Skeletal muscle satellite cell (primary cell): ENCODE results near the gene TOB2. TPM values are rescaled to one million over a fixed set of nuclear protein-coding genes. Genes with fewer than 3 reads are reported as not detected.

ENCODE experiments used
- H3K27me3 ChIP-seq: 2 replicates; pipeline ENCODE4 v1.7.0; 2013; ENCODE audit warnings: low read length; ENCODE audit not compliant: control insufficient read depth, insufficient read depth
- H3K36me3 ChIP-seq: 2 replicates; pipeline ENCODE4 v1.7.0; 2013; ENCODE audit warnings: mild to moderate bottlenecking, control low read depth, low read length; ENCODE audit not compliant: insufficient read depth
- H3K4me1 ChIP-seq: 2 replicates; pipeline ENCODE4 v1.7.0; 2013; ENCODE audit warnings: low read length; ENCODE audit not compliant: control insufficient read depth, insufficient read depth
- H3K4me2 ChIP-seq: 2 replicates; pipeline ENCODE4 v1.7.0; 2013; ENCODE audit warnings: mild to moderate bottlenecking, low read length
- H3K4me3 ChIP-seq: 2 replicates; pipeline ENCODE4 v1.7.0; 2013; ENCODE audit warnings: low read length
- H3K9ac ChIP-seq: 2 replicates; pipeline ENCODE4 v1.7.0; 2013; ENCODE audit warnings: mild to moderate bottlenecking, low read depth, low read length, moderate library complexity
- H3K9me3 ChIP-seq: replicated peaks from 2 replicates; pipeline ENCODE4 v1.7.0; 2013; ENCODE audit warnings: mild to moderate bottlenecking, control low read depth, low read length
- total RNA-seq: library from RNA; depleted of rRNA; stranded (reverse); fragments of >200 nt; gene quantifications from 2 replicates; pipeline ENCODE4 v1.2.3, GENCODE V29; 2012; rRNA removed

TOB2 gene, protein sequence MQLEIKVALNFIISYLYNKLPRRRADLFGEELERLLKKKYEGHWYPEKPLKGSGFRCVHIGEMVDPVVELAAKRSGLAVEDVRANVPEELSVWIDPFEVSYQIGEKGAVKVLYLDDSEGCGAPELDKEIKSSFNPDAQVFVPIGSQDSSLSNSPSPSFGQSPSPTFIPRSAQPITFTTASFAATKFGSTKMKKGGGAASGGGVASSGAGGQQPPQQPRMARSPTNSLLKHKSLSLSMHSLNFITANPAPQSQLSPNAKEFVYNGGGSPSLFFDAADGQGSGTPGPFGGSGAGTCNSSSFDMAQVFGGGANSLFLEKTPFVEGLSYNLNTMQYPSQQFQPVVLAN
- 27.6 and 28.6 TPM in 2 replicates for total RNA-seq

DNA sequence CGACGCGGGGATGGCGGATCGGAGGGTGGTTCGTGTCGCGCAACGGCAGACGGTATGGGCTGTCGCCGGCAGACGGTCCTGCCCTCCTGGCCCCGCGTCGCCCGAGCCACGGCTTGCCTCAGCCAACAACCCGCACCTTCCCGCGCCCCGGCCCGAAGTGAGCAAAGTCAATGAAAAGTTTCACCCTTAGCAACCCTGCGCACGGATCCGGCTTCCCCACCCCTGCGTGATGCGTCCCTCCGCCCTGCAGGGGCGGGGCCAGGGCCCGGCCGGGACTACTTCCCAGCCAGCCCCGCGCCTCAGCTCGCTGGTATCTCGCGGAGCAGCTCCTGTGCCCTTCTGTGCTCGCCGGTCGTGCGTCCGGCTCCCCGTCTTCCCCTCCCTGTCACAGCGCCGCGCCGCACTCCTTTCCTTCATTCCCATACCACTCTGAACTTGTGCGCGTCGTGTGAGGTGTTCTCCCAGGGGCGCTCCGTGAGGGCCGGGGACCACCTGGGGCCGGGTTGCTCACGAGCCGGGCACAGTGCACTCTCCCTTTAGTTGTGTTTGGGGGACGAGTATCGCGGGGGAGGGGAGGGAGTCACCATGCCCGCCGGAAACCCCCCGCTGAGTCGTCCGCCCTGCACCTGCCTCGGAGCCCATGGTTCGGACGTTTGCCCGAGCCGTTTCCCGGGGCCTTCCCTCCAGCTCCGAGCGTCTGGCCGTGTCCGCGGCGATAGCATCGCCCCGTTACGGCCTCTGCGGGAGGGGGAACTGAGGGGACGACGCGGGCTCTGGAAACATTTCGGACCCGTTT is at the start of gene TOB2:
TOB2 (minus strand) TSS at position 163 of the 796 bp plus-strand sequence. CDS start 9,456 bp downstream, outside the sequence.
- Histone ChIP-seq H3K27me3 (no peaks in the 10 kb centered on the region), H3K4me1 (peaks cover 11% of the 10 kb centered on the region), H3K9me3 (no peaks in the 10 kb centered on the region), H3K4me3 (peak within 1 kb of the TSS; percentile 94), H3K4me2 (peak within 1 kb of the TSS; percentile 99), H3K36me3 (peaks cover 18% of the 10 kb centered on the region), H3K9ac (peak within 1 kb of the TSS; percentile 91)

DNA sequence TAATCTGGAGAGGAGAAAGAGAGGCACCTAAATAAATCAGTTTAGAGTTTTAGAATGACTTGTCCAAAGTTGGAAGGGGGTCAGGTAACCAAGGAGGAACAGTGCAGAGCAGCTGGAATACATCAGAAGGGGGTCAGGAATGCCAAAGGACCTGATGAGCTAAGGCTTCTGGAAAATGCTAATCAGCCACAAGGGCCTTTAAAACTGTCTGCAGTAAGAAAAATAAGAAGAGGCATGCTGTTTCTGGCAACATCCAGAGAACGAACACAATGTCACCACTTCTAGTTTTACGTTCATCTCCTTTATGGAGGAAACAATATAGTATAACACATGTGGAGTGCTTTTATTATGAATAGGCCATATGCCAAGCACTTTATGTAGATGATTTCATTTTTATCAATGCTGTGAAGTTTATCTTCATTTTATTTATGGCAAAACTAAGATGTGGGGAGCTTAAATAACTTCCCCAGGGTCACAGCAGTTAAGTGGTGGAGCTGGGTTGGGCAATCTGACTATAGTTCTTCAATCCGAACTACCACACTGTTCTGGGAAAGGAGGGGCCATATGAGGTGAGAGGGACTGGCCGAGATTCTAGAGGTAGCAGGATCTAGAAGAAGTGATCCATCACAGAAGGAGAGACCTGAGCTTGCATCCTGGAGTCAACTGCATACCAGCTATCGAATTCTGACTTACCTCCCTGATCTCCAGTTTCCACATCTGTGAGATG is 44.9 kb upstream of the TOB2 start:
- Histone ChIP-seq H3K9me3 (no peaks in the 10 kb centered on the region), H3K36me3 (no peaks in the 10 kb centered on the region), H3K4me1 (no peaks in the 10 kb centered on the region), H3K27me3 (no peaks in the 10 kb centered on the region), H3K4me3 (no peak overlapping the region), H3K4me2 (no peak overlapping the region), H3K9ac (no peak overlapping the region)

DNA sequence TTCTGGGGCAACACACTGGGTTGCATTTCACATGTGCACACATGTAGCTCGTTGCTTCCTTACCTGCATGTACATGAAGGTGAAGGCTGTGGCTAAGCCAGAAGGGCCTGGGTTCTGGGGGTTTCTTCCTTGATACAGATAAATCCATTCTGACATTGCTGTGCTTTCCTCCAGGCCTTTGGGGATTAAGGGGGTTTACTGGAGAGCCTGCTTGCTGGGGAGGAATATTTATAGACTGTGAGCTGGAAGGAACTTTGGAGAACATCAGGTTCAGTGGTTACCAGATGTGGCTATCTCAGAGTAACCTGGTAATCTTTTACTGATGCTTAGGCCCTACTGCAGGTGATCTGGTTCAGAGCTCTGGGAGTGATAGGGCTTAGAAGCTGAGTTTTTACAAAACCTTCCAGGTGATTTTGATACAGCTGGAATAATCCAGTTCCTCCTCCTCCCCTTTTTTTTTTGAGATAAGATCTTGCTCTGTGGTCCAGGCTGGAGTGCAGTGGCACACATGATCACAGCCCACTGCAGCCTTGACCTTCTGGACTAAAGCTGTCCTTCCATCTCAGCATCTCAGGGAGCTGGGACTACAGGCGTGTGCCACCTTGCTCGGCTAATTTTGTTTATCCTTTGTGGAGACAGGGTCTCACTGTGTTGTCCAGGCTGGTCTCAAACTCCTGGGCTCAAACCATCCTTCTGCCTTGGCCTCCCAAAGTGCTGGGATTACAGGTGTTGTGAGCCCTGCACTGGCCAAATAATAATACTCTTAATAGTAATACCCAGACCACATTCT is 42.2 kb upstream of the TOB2 start:
- Histone ChIP-seq H3K9ac (no peak overlapping the region), H3K4me3 (no peak overlapping the region), H3K36me3 (no peaks in the 10 kb centered on the region), H3K27me3 (no peaks in the 10 kb centered on the region), H3K4me1 (no peaks in the 10 kb centered on the region), H3K4me2 (no peak overlapping the region), H3K9me3 (no peaks in the 10 kb centered on the region)

DNA sequence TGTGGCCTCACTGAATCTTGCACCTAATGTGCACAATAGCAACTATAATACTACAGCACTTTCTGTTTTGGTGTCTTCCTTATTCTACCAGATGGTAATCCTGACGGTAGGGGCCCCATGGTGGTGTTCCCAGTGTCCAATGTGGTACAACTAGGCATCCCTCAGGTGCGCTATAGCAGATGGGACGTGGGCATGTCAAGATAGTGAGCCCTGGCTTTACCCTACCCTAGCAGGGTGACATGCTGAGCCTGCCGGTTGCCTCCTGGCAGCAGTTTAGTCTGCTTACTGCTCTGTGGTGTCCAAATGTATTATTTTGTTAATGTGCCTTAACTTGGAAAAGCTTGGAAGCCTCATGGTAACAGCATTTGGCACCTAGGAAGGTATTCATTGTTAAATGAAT is 41.5 kb upstream of the TOB2 start:
- Histone ChIP-seq H3K9ac (no peak overlapping the region), H3K27me3 (no peaks in the 10 kb centered on the region), H3K4me2 (no peak overlapping the region), H3K4me3 (no peak overlapping the region), H3K9me3 (no peaks in the 10 kb centered on the region), H3K36me3 (no peaks in the 10 kb centered on the region), H3K4me1 (no peaks in the 10 kb centered on the region)

DNA sequence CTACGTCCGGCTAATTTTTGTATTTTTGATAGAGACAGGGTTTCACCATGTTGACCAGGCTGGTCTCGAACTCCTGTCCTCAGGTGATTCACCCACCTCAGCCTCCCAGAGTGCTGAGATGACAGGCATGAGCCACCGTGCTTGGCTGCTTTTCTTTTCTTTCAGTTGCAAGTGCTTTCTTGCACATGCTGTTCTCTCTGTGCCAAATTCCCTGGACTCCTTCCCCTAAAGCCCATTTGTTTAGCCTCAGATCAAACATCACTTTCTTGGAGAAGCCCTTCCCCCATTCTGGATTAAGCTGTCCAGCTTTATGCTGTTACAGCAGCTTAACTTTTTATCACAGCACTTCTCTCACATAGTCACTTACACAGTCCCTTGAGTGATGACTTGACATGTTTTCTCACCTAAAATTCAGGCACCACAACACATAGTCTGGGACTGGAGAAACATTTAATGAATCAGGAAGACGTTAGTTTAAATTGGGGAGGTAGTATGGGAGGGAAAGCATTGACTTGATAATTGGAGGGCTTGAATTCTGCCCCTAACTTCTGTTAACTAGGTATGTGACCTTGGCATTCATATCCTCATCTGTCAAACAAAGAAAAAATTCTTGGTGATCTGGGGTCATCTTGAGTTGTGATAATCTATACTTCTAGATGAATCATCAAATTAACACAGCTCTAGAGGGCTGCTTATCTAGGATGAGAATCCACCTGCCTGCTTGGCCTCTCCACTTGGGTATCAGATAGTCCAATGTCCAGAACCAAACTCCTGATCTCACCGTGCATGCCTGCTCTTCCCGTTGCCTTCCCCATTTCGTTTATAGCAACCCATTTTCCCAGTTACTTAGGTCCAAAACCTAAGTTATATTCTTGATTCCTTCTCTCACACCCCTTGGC is 40.7 kb upstream of the TOB2 start:
- H3K9me3 ChIP-seq, result no peaks in the 10 kb centered on the region
- H3K9ac ChIP-seq, result no peak overlapping the region
- H3K4me3 ChIP-seq, result no peak overlapping the region
- no peaks in the 10 kb centered on the region for H3K36me3 ChIP-seq
- H3K27me3 ChIP-seq, result no peaks in the 10 kb centered on the region
- H3K4me1 ChIP-seq, result peaks cover 8% of the 10 kb centered on the region
- H3K4me2 ChIP-seq, result no peak overlapping the region

DNA sequence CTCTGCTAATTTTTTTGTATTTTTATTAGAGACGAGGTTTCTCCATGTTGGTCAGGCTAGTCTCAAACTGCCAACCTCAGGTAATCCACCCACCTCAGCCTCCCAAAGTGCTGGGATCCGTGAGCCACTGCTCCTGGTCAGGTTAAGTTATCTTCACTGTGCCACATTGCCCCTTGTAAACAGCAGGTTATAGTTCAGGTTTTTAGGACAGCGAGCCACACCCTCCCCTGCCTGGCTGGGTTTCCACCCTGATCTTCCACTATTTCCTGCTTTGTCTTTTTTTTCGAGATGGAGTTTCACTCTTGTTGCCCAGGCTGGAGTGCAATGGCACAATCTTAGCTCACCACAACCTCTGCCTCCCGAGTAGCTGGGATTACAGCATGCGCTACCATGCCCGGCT is 38.4 kb upstream of the TOB2 start:
- H3K27me3 ChIP-seq, result no peaks in the 10 kb centered on the region
- no peaks in the 10 kb centered on the region for H3K36me3 ChIP-seq
- no peak overlapping the region for H3K4me2 ChIP-seq
- H3K9me3 ChIP-seq, result no peaks in the 10 kb centered on the region
- H3K4me1 ChIP-seq, result peaks cover 30% of the 10 kb centered on the region
- no peak overlapping the region for H3K9ac ChIP-seq
- H3K4me3 ChIP-seq, result no peak overlapping the region

DNA sequence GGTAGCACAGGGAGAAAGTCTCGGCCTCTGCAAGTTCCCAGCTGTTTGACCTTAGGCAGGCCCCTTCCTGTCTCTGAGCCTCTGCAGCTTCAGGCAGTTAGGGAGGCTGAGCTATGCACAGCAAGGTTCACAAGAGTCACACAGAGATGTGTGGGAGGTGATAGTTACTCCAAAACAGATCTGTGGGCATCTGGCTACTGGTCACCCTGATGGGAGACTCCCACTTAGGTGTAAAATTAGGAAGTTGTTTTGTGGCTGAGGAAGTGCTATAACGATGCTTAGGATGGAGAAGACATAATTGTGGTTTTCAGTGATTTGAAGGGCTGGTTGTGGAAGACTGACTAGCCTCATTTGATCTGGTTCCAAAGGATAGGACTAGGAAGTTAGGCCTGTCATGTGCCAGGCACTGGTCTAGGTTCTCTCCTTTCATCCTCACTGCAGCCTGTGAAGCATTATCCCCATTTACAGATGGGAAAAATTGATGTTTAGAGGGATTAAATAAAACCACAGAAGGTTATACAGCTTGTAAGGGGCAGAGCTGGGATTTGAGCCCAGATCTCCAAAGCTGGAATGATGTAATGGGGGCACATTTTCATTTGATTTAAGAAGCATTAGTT is 35.8 kb upstream of the TOB2 start:
- Histone ChIP-seq H3K36me3 (no peaks in the 10 kb centered on the region), H3K4me1 (peaks cover 47% of the 10 kb centered on the region), H3K9me3 (no peaks in the 10 kb centered on the region), H3K9ac (peak overlapping the region; percentile 19), H3K4me3 (no peak overlapping the region), H3K27me3 (no peaks in the 10 kb centered on the region), H3K4me2 (no peak overlapping the region)

DNA sequence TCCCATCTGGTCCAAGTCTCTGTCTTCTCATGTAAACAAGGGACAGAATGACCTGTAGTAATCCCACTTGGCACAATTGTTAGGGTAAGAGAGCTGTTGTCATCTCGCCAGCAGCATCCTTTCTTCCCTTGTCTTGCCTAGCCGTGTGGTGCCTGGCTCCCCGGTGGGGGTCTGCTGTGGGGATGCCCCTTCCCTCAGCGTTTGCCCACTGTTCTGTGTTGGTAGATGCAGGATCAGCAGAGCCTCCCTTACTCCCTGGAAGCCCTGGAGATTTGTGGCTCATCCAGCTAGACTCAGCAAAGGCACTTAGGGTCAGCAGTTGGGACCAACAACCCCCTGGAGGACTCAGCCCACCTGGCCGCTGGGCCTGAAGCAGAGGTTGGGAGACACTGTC is 35.3 kb upstream of the TOB2 start:
- H3K36me3 ChIP-seq, result no peaks in the 10 kb centered on the region
- no peaks in the 10 kb centered on the region for H3K27me3 ChIP-seq
- peaks cover 47% of the 10 kb centered on the region for H3K4me1 ChIP-seq
- no peak overlapping the region for H3K4me2 ChIP-seq
- H3K4me3 ChIP-seq, result no peak overlapping the region
- H3K9me3 ChIP-seq, result no peaks in the 10 kb centered on the region
- peak overlapping the region; percentile 2 for H3K9ac ChIP-seq

DNA sequence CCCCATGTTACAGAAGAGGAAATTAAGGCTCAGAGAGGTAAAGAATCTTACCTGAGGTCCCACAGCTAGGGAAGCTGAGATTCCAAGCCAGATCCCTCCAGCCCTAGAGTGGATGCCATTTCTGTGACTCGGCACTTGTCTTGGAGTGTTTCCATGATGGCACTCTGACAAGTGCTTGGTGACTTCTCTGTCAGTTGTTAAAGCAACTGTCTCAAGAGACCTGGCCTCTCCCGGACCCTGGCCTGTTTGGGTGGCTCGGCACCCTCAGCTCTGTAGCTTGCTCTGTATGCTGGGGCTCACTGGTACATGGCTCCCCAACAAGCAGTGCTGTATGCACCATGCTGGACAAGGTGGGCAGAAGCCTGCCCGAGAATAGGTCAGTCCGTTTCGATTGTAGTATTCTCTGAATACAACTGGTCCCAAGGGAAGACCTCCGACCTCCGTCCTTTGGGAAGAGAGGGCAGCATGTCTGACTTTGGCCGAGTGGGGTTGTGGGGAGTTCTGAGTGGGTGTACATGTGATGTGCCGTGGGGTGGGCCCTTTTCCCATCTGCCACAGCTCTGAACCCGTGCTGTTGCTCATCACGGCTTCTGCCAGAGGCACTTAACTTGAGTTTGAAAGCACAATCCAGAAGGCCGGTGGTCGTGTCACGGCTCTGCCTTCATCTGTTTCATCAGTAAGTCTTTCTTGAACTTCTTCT is 34.7 kb upstream of the TOB2 start:
- H3K27me3 ChIP-seq, result no peaks in the 10 kb centered on the region
- no peak overlapping the region for H3K9ac ChIP-seq
- H3K4me1 ChIP-seq, result peaks cover 47% of the 10 kb centered on the region
- H3K4me3 ChIP-seq, result no peak overlapping the region
- H3K9me3 ChIP-seq, result no peaks in the 10 kb centered on the region
- no peaks in the 10 kb centered on the region for H3K36me3 ChIP-seq
- peak overlapping the region; percentile 34 for H3K4me2 ChIP-seq

DNA sequence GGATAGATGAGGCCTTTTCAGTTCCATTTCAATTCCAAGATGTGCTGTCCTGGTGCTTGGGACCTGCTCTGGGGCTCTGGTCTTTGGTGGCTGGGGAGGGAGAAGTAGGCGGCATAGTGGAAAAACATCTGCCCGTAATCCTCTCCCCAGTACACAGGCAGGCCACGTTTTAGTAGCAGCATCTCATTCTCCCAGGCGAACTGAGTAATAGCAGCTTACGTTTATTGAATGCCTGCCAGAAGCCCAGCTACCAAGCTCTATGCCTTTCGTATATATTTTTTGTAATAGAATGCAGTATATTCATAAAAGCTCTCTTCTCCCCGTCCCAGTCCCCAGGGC is 33.8 kb upstream of the TOB2 start:
- Histone ChIP-seq H3K27me3 (no peaks in the 10 kb centered on the region), H3K9ac (peak overlapping the region; percentile 30), H3K4me3 (no peak overlapping the region), H3K4me1 (peaks cover 47% of the 10 kb centered on the region), H3K36me3 (no peaks in the 10 kb centered on the region), H3K4me2 (peak overlapping the region; percentile 56), H3K9me3 (no peaks in the 10 kb centered on the region)
